Activated CD8-positive, alpha-beta memory T cell treated with anti-CD3 and anti-CD28 coated beads, Interleukin-2, amount 50 U/mL, for 4 hours (primary cell): Measurements from ENCODE around the gene OOSP4A.

Experiments used
- DNase-seq: peaks from one replicate; pipeline ENCODE4 v3.0.0-alpha.2; 2020

Gene OOSP4A

DNA sequence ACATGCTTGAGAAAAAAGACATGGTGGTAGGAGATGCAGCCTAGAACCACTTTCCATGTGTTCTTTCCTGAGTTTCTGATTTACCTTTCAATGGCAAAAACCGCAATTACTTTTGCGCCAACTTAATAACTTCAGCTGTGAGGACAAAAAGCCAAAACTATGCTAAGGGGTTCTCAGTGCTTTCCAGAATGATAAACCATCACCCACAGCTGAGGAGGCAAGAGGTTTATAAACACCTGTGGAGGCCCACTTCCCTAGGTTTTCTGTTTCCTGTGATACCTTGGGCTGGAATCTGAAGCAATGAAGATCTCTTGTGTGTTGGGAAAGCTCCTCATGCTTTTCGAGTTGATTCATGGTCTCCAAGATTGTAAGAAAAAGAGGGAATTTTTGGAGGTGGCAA lies at the start of gene OOSP4A:
Gene OOSP4A, plus strand, starts transcription at position 301 of the 400 bp plus-strand sequence. Its CDS starts 0 bp downstream, at position 301.
- DNase-seq = no peak

DNA sequence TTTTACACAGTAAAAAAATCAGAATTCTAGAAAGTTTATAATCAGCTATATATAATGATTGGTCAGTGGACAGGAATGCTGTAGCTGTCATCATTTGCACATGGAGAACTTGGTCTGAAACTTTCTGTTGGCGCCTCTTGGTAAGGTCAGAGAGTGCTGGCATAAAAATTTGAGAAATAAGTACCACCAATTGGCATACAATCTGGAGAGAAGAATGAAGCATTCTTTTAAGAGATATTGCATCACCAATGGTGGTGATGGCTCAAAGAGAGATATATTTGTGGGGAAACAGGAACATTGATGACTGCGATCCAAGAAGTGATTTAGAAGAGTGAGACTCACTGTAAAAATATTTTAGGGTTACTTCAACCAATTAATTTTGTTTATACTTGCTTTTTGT lies 45.4 kb upstream of the OOSP4A start:
- DNase-seq = no peak

DNA sequence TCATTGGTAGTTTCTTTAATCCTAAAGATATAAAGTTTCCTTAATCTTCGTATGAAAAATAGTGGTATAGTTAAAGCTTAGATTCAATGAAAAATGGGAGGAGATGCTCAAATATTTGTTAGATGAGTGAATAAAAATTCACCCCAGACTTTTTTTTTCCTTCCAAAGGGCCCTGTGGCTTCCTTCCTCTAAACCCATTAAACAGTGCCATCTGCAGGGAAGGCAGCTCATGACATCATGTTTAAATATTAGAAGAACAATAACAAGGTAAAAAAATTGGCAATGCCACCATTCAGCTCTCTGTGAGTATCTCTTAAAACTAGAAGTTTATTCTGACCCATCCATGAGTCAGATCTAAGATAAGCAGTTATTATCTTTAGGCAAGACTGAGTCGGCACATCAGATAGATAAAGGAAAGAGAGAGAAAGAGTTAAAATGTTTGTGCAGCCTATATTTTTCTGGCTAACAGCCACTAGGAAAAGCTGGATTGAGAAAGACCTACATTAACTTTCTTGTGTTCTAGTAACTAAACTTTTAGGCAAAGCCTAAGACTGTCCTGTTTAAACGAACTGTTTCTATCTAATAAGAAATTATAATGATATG lies 44.7 kb upstream of the OOSP4A start:
- DNase-seq = no peak

- no peak for DNase-seq
These were observed 40.0 kb upstream of the OOSP4A start for GRCh38 chr11:59923813-59924212.

DNA sequence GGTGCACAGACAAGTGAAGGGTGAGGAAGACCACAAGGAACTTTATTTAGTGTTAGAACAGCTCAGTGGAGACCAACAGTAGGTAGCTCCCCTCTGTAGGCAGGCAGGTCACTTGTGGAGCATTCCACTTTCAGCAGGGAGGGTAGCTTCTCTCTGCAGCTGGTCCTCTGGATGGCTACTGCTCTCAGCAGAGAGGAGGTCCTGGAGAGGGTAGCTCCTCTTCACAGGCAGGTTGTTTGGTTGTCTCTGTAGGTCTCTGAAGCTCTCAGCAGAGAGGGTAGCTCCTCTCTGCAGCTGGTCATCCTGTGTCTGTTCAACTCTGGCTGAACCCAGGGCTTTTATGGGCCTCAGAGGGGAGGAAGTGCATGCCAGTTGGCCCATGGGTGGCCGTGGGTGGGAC lies 32.1 kb upstream of the OOSP4A start:
- DNase-seq = no peak

GRCh38 chr11:59938132-59938531 lies 25.7 kb upstream of the OOSP4A start, which contains the start of gene OOSP1:
Gene OOSP1, plus strand, starts transcription at chr11:59938432. Its CDS starts 23 bp downstream, at chr11:59938455.
- no peak for DNase-seq

- no peak for DNase-seq
These were observed 25.1 kb upstream of the OOSP4A start for GRCh38 chr11:59938718-59939117.

DNA sequence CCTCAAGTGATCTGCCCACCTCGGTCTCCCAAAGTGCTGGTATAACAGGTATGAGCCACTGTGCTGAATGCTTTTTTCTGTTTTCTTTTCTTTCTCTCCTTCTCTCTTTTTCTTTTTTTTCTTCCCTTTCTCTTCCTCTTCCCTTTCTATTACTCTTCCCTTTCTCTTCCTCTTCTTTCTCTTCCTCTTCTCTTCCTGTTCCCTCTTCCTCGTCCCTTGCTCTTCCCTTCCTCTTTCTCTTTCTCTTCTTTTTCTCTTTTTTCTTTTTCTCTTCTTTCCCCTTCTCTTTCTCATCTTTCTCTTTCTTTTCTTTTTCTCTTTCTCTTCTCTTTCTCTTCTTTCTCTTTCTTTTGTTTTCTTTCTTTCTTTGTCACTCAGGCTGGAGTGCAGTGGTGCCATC lies 24.4 kb upstream of the OOSP4A start:
- no peak for DNase-seq

GRCh38 chr11:59941091-59941490 lies 22.7 kb upstream of the OOSP4A start:
- no peak for DNase-seq

DNA sequence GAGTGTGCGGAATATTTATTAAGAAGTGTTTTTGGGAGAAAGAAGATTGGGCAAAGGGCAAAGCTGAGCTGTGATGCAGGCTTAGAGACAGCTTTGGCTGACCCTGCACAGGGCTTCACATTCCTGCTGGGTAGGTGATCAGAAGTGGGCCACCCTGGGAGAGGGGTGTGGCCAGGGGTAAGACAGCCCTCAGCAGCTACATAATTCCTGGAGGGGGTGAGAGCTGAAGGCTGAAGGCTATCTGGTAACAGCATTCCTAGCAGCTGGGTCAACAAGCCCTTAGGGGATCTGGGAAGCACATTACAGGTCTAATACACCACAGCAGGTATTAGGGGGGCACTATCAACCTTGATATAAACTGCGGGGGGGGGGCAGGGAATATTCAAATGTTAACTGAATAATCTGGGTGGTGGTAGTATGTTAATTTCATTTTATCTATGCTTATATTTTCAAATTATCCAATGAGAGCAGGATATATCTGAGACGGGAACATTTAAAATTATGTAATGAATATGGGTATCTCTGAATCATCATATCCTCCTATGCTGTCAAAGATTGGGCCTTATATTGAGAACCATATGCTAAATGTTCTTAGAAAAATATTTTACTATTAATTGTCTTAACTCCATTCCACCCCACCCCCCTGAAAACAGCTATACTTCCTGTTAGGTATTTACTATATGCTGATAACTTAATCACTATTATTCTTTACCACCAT lies 19.7 kb upstream of the OOSP4A start:
- DNase-seq = no peak

DNA sequence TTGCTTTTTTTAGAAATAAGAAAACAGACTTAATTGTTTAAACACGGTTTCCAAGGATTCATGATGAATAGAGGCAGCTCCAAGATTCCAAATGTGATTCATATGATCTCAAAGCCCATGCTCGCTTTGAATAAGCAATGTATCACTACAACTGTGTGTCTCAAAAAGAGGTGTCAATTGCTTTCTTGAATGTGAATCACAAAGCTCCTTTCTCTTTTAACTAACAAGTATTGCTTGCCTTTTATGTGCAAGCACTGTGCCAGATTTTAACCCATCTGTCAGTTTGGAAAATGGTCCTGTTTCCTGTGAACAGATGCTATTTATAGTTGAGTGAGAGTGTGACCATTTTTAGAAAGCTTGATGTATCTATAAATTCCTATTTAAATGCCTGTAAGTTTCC lies 19.1 kb upstream of the OOSP4A start:
- DNase-seq = no peak

GRCh38 chr11:59953463-59954218 lies 10.2 kb upstream of the OOSP4A start:
- no peak for DNase-seq

DNA sequence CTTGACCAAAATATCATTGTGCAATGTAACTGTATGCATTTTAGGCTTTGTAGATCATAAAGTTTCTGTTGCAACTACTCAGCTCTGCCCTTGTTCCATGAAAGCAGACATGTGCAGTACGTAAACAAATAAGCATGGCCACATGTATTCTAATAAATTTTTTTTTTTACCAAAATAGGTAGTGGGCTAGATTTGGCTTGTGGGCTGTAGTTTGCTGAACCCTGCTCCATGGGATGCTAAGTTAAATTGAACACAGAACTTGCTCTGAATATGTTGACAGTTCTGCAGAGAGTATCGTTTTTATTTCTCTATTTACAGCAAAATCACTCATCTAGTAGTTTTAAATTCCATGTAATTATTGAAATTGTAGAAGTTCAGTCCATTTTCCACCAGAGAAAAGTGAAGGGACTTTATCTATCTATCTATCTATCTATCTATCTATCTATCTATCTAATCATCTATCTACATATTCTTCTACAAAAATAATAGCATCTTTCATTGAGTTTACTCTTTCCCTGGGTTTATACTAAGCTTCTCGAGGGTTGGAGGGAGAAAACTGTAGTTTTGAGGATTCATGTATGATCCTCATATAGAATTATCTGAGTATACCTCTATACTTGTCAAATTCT lies 9.5 kb upstream of the OOSP4A start:
- no peak for DNase-seq

DNA sequence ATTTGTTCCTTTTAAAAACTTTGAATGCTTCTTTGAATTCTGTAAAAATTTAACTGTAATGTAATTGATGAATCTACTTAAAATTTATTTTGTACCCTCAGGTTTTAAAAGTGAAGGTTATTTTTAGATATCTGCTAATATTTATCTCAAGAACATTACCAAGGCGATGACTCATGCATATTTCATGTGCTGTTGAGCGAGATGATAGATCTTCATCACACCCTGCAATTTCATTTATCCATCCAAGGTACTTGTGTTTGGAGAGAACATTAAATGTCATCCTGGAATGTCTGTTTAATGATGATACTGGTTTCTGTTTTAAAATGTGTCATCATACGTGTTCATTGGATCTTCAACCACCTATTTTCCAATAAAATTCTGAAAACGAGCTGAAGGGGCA lies 6.7 kb upstream of the OOSP4A start:
- DNase-seq = no peak

- DNase-seq = no peak
These were observed 3.1 kb upstream of the OOSP4A start for GRCh38 chr11:59960502-59961381.

DNA sequence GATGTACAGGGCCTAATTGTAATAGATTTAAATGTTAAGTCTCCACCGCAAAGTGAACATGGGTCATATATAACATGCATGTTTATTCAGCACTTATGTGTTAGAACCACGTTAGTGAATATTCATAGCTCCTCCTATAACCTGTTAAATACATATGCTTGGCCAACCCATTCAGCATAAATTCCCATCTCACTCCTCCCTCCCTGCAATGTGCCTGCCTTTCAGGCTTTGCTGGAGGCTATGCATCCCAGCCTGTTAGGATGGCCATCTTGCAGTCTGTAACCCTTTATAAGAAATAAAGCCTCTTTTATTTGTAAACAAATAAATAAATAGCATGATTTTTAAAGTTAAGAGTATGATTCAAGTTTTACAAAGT lies 1.7 kb upstream of the OOSP4A start:
- no peak for DNase-seq

DNA sequence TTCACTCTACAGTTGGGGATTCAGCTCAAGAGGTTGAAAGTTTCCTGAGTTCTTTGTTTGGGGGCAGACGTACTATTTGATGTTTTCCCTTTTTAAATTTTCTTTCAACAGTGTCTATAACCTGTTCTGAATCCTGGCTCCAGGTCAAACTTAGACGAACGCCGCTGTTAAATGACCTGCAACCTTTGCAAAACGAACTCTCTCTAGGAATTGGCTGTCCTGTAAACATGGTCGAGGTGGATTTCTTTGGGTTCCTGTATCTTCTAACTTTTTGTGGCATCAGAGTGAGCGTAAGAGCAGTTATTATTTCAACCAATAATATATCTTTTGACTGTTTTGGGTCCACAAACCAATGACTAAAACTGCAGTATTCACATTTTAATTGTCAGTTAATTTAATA lies 1.6 kb downstream of the OOSP4A start:
- DNase-seq = no peak

DNA sequence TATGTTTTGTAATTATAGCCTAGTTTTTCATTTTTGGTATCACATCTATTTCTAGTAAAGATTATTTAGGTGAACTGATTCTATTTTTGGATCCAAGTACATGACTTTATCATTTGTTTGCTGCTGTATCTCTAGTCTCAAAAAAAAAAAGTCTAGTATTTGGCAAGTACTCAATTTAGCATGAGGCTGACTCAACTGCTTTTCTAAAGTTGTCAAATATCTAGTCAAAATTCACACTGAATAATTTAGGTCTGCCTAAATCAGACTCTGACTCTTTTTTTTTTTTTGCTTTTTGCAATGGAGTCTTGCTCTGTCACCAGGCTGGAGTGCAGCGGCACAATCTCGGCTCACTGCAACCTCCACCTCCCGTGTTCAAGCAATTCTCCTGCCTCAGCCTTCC lies 2.4 kb downstream of the OOSP4A start:
- DNase-seq = no peak

DNA sequence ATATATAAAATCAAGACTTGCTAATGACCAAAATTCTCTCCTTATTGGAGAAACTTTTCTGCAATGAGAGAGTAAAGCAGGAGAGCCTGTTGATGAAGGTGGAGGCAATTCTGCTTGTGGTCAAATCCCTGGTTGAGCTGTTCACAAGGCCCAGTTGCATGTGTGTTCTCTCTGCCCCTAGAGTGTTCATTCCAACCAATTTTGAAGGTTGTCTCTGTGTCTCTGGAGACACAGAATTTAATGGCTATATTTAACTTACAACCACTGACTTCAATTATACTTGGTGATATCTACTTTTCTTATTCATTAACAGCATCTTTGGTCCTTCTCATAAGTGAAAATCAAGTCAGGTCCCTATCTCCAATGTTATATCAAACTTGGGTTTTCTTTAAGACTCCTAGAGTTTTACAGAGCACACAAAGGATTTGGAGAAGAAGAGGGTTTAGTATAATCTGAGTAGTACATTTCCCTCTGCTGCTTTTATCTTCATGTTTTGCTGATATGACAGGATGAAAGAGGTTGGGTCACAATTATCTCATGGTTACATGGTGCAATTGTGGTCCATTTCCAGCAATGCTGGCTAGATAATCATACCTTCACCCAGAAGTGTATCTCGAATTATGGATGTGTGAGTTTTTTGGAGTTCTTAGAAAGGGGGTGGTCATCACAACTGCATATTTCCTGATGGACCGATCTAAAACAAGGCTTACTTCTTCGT lies 4.0 kb downstream of the OOSP4A start:
- no peak for DNase-seq

- DNase-seq = no peak
These were observed 4.6 kb downstream of the OOSP4A start for GRCh38 chr11:59968395-59968783.

GRCh38 chr11:59973097-59973496 lies 9.3 kb downstream of the OOSP4A start:
- no peak for DNase-seq
